K562 (cell line): ENCODE results near the gene CD320. TPM values are rescaled to one million over a fixed set of nuclear protein-coding genes. Genes with fewer than 3 reads are reported as not detected.

Experiments used
- CC2D1A ChIP-seq: fragments of 450-650 bp; IDR thresholded peaks from 2 replicates; pipeline ENCODE4 v1.6.1; 2017; ENCODE audit warnings: mild to moderate bottlenecking
- CCAR2 ChIP-seq: fragments of 200-400 bp; formaldehyde crosslinking; IDR thresholded peaks from 2 replicates; pipeline ENCODE4 v1.6.1; 2017; ENCODE audit warnings: mild to moderate bottlenecking, low read depth, low read length
- EWSR1 ChIP-seq: fragments of 450-650 bp; IDR thresholded peaks from 2 replicates; pipeline ENCODE4 v1.6.1; 2018; ENCODE audit warnings: borderline replicate concordance, mild to moderate bottlenecking, low read depth, moderate library complexity; ENCODE audit not compliant: partially characterized antibody
- FOXK1 ChIP-seq: sonication (generic); formaldehyde crosslinking; IDR thresholded peaks from 2 replicates; pipeline ENCODE4 v1.8.0; 2022; ENCODE audit warnings: missing genetic modification reagents, mild to moderate bottlenecking, borderline replicate concordance
- JUN ChIP-seq, 2 experiments: sonication (generic) in 1 of 2; formaldehyde crosslinking in 1 of 2; IDR thresholded peaks; 2 replicates each; pipeline versions ENCODE4 v1.6.1 to v1.8.0; 2012 to 2022; ENCODE audit warnings: borderline replicate concordance in 2 of 2, mild to moderate bottlenecking in 2 of 2, improper control_type of control experiment in 1 of 2, low read depth in 1 of 2, low read length in 1 of 2, missing genetic modification reagents in 1 of 2
- NFRKB ChIP-seq: fragments of 450-650 bp; IDR thresholded peaks from 2 replicates; pipeline ENCODE4 v1.6.1; 2016; ENCODE audit warnings: low read depth
- NFYB ChIP-seq: IDR thresholded peaks from 2 replicates; pipeline ENCODE4 v1.6.1; 2011; ENCODE audit warnings: mild to moderate bottlenecking, moderate library complexity; ENCODE audit not compliant: insufficient read length; ENCODE audit errors: extremely low read depth
- PYGO2 ChIP-seq: fragments of 450-650 bp; IDR thresholded peaks from 2 replicates; pipeline ENCODE4 v1.6.1; 2016; ENCODE audit warnings: mild to moderate bottlenecking, missing genetic modification characterization, moderate library complexity, missing compliant biosample characterization
- SPI1 ChIP-seq: IDR thresholded peaks from 2 replicates; pipeline ENCODE4 v1.6.1; 2011; ENCODE audit warnings: low read depth, low read length, control low read depth, borderline replicate concordance
- YY1 ChIP-seq, 3 experiments: IDR thresholded peaks; 2 replicates each; pipeline ENCODE4 v1.6.1; 2011; ENCODE audit warnings: low read length in 2 of 3, mild to moderate bottlenecking in 2 of 3, moderate library complexity in 2 of 3, borderline replicate concordance in 1 of 3, control low read depth in 1 of 3, low read depth in 1 of 3; ENCODE audit not compliant: insufficient read depth in 3 of 3, insufficient replicate concordance in 2 of 3, control insufficient read depth in 1 of 3, insufficient read length in 1 of 3; ENCODE audit errors: extremely low read depth in 1 of 3
- ZC3H11A ChIP-seq: IDR thresholded peaks from 2 replicates; pipeline ENCODE4 v1.6.1; 2012; ENCODE audit warnings: low read depth, low read length, improper control_type of control experiment
- ZFP36 ChIP-seq: fragments of 150-350 bp; IDR thresholded peaks from 2 replicates; pipeline ENCODE4 v1.6.1; 2018; ENCODE audit warnings: low read length, low read depth; ENCODE audit not compliant: partially characterized antibody
- polyA plus RNA-seq, 8 experiments: library from polyadenylated mRNA; depleted of rRNA in 4 of 8; stranded (reverse) in 5 of 8; unstranded in 3 of 8; fragments of >200 nt; fragmentation: Nextera tagmentation in 2 of 8; fragmentation: Illumina TruSeq in 1 of 8; extraction: Ambion mirVana in 2 of 8; extraction: Trizol in 1 of 8; gene quantifications; 2 replicates each; pipeline versions ENCODE4 v1.2.1 to v1.2.3, GENCODE V29; 2011 to 2014; ENCODE audit warnings: inconsistent platforms in 1 of 8, missing spikeins in 1 of 8
- total RNA-seq, 7 experiments: library from RNA; depleted of rRNA in 6 of 7; stranded (reverse); fragments of >200 nt in 6 of 7; fragmentation: Illumina TruSeq in 2 of 7; extraction: Trizol in 2 of 7; gene quantifications; 2 replicates each; pipeline versions ENCODE4 v1.2.1 to v1.2.3, GENCODE V29; 2011 to 2021; ENCODE audit warnings: low replicate concordance in 1 of 7
- TF ChIP-seq, protein P1 (sequence below): fragments of 250-450 bp; sonication (Bioruptor Pico); IDR thresholded peaks from 2 replicates; pipeline ENCODE4 v1.8.0; 2021; ENCODE audit warnings: mild to moderate bottlenecking, moderate library complexity
- TF ChIP-seq, protein P2 (sequence below): sonication (generic); formaldehyde crosslinking; IDR thresholded peaks from 2 replicates; pipeline ENCODE4 v1.9.0; 2022; ENCODE audit warnings: mild to moderate bottlenecking, missing genetic modification reagents
- TF ChIP-seq, protein P3 (sequence below): fragments of 450-650 bp; IDR thresholded peaks from 2 replicates; pipeline ENCODE4 v1.6.1; 2017; ENCODE audit warnings: mild to moderate bottlenecking, moderate library complexity
- TF ChIP-seq, protein P4 (sequence below): sonication (generic); formaldehyde crosslinking; IDR thresholded peaks from 2 replicates; pipeline ENCODE4 v1.8.0; 2022; ENCODE audit warnings: missing genetic modification reagents, mild to moderate bottlenecking, moderate library complexity, borderline replicate concordance
- TF ChIP-seq, protein P5 (sequence below): sonication (generic); formaldehyde crosslinking; IDR thresholded peaks from 2 replicates; pipeline ENCODE4 v1.8.1; 2023; ENCODE audit warnings: mild to moderate bottlenecking, missing genetic modification reagents

CD320 gene
- total and polyA plus RNA-seq, 9 of the 15 experiments (the other 6 are each of a cell fraction or from before 2014, with no cell fraction given), result 0.45 to 94.5 (median 34.4) TPM

DNA sequence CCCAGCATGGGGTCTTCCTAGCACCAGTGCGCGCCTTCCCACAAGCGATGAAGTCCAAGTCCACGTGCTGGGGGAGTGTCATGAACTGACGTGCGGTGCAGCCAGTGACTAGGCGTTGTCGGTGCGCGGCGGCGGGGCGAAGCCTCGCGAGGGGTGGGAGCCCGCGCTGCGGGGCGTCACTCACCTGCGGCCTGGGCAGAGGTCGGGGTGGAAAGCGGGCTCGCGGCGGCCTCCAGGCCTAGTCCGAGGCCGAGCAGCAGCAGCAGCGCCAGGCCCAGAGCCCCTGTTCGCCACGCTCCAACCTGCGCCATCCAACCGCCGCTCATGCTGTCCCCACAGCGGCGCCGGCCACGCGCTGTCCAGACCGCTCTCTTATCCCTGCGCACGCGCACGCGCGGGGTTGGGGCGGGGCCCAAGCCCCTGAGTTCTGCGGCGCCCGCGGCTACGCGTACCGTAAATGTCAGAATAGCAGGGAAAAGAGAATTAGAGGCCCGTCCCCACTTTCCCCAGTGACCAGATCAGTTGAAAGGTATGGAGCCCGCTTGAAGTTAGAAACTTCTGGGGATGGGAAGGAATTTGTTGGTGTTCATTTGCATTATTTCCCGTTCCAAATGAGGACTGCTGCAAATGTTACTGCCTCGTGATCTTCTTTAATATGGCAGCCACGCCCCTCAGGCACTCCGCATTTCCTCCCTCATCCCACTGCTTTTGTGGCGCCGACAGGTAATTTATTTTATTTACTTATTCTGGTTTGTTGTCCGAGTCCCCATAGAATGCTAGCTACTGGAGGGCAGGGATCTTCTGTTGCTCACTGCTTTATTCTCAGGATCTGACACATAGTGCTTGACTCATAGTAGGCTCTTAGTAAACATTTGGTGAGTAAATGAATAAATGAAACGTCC is at the start of gene CD320 (continued):
- TF ChIP-seq, protein P1, sequence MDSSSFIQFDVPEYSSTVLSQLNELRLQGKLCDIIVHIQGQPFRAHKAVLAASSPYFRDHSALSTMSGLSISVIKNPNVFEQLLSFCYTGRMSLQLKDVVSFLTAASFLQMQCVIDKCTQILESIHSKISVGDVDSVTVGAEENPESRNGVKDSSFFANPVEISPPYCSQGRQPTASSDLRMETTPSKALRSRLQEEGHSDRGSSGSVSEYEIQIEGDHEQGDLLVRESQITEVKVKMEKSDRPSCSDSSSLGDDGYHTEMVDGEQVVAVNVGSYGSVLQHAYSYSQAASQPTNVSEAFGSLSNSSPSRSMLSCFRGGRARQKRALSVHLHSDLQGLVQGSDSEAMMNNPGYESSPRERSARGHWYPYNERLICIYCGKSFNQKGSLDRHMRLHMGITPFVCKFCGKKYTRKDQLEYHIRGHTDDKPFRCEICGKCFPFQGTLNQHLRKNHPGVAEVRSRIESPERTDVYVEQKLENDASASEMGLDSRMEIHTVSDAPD (CRISPR knock-in tag), result no peak
- TF ChIP-seq PYGO2 (tag), result no peak
- TF ChIP-seq, protein P2, sequence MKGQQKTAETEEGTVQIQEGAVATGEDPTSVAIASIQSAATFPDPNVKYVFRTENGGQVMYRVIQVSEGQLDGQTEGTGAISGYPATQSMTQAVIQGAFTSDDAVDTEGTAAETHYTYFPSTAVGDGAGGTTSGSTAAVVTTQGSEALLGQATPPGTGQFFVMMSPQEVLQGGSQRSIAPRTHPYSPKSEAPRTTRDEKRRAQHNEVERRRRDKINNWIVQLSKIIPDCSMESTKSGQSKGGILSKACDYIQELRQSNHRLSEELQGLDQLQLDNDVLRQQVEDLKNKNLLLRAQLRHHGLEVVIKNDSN (CRISPR knock-in tag), result peak; percentile 86
- TF ChIP-seq, protein P3, sequence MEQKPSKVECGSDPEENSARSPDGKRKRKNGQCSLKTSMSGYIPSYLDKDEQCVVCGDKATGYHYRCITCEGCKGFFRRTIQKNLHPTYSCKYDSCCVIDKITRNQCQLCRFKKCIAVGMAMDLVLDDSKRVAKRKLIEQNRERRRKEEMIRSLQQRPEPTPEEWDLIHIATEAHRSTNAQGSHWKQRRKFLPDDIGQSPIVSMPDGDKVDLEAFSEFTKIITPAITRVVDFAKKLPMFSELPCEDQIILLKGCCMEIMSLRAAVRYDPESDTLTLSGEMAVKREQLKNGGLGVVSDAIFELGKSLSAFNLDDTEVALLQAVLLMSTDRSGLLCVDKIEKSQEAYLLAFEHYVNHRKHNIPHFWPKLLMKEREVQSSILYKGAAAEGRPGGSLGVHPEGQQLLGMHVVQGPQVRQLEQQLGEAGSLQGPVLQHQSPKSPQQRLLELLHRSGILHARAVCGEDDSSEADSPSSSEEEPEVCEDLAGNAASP, result no peak
- no peak for TF ChIP-seq ZFP36
- TF ChIP-seq CC2D1A, result no peak
- peak; percentile 55 for TF ChIP-seq NFYB
- 0 out of 2 replicates have a peak, but pooled peaks have one; percentile 5 for TF ChIP-seq NFRKB
- peak in 2 of 3 experiments; percentile 64 to 66 for TF ChIP-seq YY1 (IDR thresholded peaks at IDR 0.05; ENCODE audit: borderline replicate concordance in 1 of 3, control insufficient read depth in 1 of 3, extremely low read depth in 1 of 3, insufficient read depth in 3 of 3, insufficient read length in 1 of 3, insufficient replicate concordance in 2 of 3, low read depth in 1 of 3, low read length in 2 of 3)
- TF ChIP-seq, protein P4, sequence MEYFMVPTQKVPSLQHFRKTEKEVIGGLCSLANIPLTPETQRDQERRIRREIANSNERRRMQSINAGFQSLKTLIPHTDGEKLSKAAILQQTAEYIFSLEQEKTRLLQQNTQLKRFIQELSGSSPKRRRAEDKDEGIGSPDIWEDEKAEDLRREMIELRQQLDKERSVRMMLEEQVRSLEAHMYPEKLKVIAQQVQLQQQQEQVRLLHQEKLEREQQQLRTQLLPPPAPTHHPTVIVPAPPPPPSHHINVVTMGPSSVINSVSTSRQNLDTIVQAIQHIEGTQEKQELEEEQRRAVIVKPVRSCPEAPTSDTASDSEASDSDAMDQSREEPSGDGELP, result peak; percentile 79; the same call in 1 of the 2 replicates
- TF ChIP-seq JUN (IDR thresholded peaks at IDR 0.05; ENCODE audit: borderline replicate concordance, low read depth, low read length), result no peak; the same call in 1 of the 2 replicates
- peak; percentile 86; the same call in 1 of the 2 replicates for TF ChIP-seq JUN (CRISPR knock-in tag; IDR thresholded peaks at IDR 0.05; ENCODE audit: borderline replicate concordance)
- TF ChIP-seq, protein P5, sequence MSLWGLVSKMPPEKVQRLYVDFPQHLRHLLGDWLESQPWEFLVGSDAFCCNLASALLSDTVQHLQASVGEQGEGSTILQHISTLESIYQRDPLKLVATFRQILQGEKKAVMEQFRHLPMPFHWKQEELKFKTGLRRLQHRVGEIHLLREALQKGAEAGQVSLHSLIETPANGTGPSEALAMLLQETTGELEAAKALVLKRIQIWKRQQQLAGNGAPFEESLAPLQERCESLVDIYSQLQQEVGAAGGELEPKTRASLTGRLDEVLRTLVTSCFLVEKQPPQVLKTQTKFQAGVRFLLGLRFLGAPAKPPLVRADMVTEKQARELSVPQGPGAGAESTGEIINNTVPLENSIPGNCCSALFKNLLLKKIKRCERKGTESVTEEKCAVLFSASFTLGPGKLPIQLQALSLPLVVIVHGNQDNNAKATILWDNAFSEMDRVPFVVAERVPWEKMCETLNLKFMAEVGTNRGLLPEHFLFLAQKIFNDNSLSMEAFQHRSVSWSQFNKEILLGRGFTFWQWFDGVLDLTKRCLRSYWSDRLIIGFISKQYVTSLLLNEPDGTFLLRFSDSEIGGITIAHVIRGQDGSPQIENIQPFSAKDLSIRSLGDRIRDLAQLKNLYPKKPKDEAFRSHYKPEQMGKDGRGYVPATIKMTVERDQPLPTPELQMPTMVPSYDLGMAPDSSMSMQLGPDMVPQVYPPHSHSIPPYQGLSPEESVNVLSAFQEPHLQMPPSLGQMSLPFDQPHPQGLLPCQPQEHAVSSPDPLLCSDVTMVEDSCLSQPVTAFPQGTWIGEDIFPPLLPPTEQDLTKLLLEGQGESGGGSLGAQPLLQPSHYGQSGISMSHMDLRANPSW, result 0 out of 2 replicates have a peak, but pooled peaks have one; percentile 46
- TF ChIP-seq EWSR1, result no peak
- TF ChIP-seq SPI1, result 0 out of 2 replicates have a peak, but pooled peaks have one; percentile 39
- no peak for TF ChIP-seq ZC3H11A
- no peak for TF ChIP-seq CCAR2
- peak; percentile 10; the same call in 1 of the 2 replicates for TF ChIP-seq FOXK1 (CRISPR knock-in tag)
